IPS DF 6.9 (cell line): ENCODE data around the gene EIF4E2.

ENCODE experiments used
- DNase-seq: peaks from one replicate; pipeline ENCODE4 v3.0.0-alpha.2; 2013; ENCODE audit warnings: low read depth, low spot score
- H3K27ac ChIP-seq: one replicate; pipeline ENCODE4 v1.5.1; 2013; ENCODE audit warnings: low read length, control low read depth
- H3K27me3 ChIP-seq: 2 replicates; pipeline ENCODE4 v1.6.1; 2013; ENCODE audit warnings: mild to moderate bottlenecking, low read length; ENCODE audit not compliant: control insufficient read depth, insufficient read depth
- H3K36me3 ChIP-seq: 2 replicates; pipeline ENCODE4 v1.6.1; 2013; ENCODE audit warnings: low read length; ENCODE audit not compliant: control insufficient read depth, insufficient read depth
- H3K4me1 ChIP-seq: 2 replicates; pipeline ENCODE4 v1.6.1; 2013; ENCODE audit warnings: low read length; ENCODE audit not compliant: control insufficient read depth, insufficient read depth
- H3K4me3 ChIP-seq: 2 replicates; pipeline ENCODE4 v1.5.1; 2013; ENCODE audit warnings: mild to moderate bottlenecking, low read length
- H3K9me3 ChIP-seq: 2 replicates; pipeline ENCODE4 v1.6.1; 2013; ENCODE audit warnings: low read length, inconsistent platforms; ENCODE audit not compliant: control insufficient read depth, insufficient read depth
- WGBS: extraction: QIAGEN DNeasy Blood & Tissue Kit; methylation state at CpG from one replicate; pipeline ENCODE4 v1.1.7; 2013; ENCODE audit warnings: mixed read lengths, missing lambda C conversion rate; ENCODE audit not compliant: insufficient read length, insufficient coverage; 5-methylcytosine and 5-hydroxymethylcytosine counted together

The EIF4E2 gene

DNA sequence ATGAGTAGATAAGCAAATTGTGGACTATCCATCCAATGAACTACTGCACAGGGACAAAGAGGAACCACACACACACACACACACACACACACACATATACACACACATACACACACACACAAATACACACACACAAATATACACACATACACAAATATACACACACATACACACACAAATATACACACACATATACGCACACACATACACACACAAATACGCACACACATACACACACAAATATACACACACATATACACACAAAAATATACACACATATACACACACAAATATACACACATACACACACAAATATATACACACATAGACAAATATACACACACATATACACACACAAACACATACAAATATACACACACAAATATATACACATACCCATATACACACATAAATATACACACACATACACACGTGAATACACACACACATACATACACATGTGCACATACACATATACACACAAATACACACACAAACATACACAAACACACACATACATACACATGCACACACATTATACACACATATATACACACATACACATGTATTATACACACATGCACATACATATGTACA is 63.1 kb downstream of the EIF4E2 start:
- no peaks in the 10 kb centered on the region for H3K9me3 ChIP-seq
- no peak overlapping the region for H3K27ac ChIP-seq
- H3K4me1 ChIP-seq = no peaks in the 10 kb centered on the region
- H3K4me3 ChIP-seq = no peak overlapping the region
- no peaks in the 10 kb centered on the region; the same call in 1 of the 2 replicates for H3K36me3 ChIP-seq
- 67% methylated on average over 3 of the region's 3 CpGs for WGBS
- no peak for DNase-seq
- H3K27me3 ChIP-seq = no peaks in the 10 kb centered on the region

DNA sequence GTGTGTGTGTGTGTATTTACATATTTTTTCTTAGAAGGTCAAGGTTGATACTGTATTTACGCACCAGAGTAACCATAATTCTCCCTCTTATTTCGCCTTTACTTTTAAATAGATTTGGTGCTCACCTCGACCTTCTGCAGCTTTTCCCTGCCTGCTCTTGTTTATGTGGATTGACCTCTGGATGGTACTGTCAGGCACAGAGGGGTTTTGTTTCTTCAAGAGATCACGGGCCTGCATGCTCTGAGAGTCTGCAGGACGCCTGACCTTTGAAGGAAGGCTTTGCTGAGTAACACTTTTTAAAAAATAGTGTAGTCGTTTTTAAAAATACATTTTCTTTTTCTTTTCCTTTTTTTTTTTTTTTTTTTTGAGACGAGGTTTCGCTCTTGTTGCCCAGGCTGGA is 64.8 kb downstream of the EIF4E2 start:
- Histone ChIP-seq H3K27ac (no peak overlapping the region), H3K36me3 (no peaks in the 10 kb centered on the region; the same call in 1 of the 2 replicates), H3K27me3 (no peaks in the 10 kb centered on the region), H3K4me3 (no peak overlapping the region), H3K4me1 (no peaks in the 10 kb centered on the region), H3K9me3 (no peaks in the 10 kb centered on the region)
- no peak for DNase-seq
- no CpG with 5 or more reads among the region's 8 CpGs for WGBS
